Chondrocyte (in vitro differentiated cells): ENCODE measurements around the gene ARSJ. TPM values are rescaled to one million over a fixed set of nuclear protein-coding genes. Genes with fewer than 3 reads are reported as not detected.

Experiments used
- DNase-seq: peaks from one replicate; pipeline ENCODE4 v3.0.0; 2021; ENCODE audit warnings: mixed read lengths, low spot score
- H3K27ac Mint-ChIP-seq: one replicate; pipeline ENCODE4 v1.8.0; 2021; ENCODE audit warnings: mild to moderate bottlenecking, moderate library complexity, mixed read lengths; ENCODE audit not compliant: unreplicated experiment
- H3K27me3 Mint-ChIP-seq: 2 replicates; pipeline ENCODE4 v1.8.0; 2021; ENCODE audit warnings: low read depth, mixed read lengths
- H3K36me3 Mint-ChIP-seq: 2 replicates; pipeline ENCODE4 v1.8.0; 2021; ENCODE audit warnings: low read depth, mixed read lengths
- H3K4me1 Mint-ChIP-seq: 2 replicates; pipeline ENCODE4 v1.8.0; 2021; ENCODE audit warnings: low read depth, mild to moderate bottlenecking, mixed read lengths
- H3K4me3 Mint-ChIP-seq: one replicate; pipeline ENCODE4 v1.8.0; 2021; ENCODE audit warnings: mild to moderate bottlenecking, moderate library complexity, mixed read lengths; ENCODE audit not compliant: unreplicated experiment
- H3K9me3 Mint-ChIP-seq: 2 replicates; pipeline ENCODE4 v1.8.0; 2021; ENCODE audit warnings: low read depth, mixed read lengths
- total RNA-seq: library from RNA; stranded (reverse); gene quantifications from 3 replicates; pipeline ENCODE4 v1.2.1, GENCODE V29; 2021
- TF ChIP-seq, protein P1 (sequence below): fragments of 200-600 bp; sonication (generic); IDR thresholded peaks from 2 replicates; pipeline ENCODE4 v1.5.0; 2021; ENCODE audit warnings: antibody characterized with exemption, mild to moderate bottlenecking, moderate library complexity

Gene ARSJ
- total RNA-seq, 1 donor from 2014 or later, result 80.9 TPM

GRCh38 chr4:113878668-113879067 is 100.8 kb downstream of the ARSJ start:
- DNase-seq, result no peak

GRCh38 chr4:113874480-113874879 is 105.0 kb downstream of the ARSJ start:
- peaks cover 38% of the 10 kb centered on the region for H3K4me1 Mint-ChIP-seq
- DNase-seq, result no peak
- TF ChIP-seq, protein P1, sequence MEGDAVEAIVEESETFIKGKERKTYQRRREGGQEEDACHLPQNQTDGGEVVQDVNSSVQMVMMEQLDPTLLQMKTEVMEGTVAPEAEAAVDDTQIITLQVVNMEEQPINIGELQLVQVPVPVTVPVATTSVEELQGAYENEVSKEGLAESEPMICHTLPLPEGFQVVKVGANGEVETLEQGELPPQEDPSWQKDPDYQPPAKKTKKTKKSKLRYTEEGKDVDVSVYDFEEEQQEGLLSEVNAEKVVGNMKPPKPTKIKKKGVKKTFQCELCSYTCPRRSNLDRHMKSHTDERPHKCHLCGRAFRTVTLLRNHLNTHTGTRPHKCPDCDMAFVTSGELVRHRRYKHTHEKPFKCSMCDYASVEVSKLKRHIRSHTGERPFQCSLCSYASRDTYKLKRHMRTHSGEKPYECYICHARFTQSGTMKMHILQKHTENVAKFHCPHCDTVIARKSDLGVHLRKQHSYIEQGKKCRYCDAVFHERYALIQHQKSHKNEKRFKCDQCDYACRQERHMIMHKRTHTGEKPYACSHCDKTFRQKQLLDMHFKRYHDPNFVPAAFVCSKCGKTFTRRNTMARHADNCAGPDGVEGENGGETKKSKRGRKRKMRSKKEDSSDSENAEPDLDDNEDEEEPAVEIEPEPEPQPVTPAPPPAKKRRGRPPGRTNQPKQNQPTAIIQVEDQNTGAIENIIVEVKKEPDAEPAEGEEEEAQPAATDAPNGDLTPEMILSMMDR, result no peak

More at GRCh38 chr4:113878668-113879067, 100.8 kb downstream of the ARSJ start:
- TF ChIP-seq, protein P1, result peak; percentile 74
- H3K4me1 Mint-ChIP-seq, result peaks cover 35% of the 10 kb centered on the region
- H3K27ac Mint-ChIP-seq, result no peak overlapping the region
- no peaks in the 10 kb centered on the region for H3K9me3 Mint-ChIP-seq
- H3K27me3 Mint-ChIP-seq, result no peaks in the 10 kb centered on the region
- H3K36me3 Mint-ChIP-seq, result no peaks in the 10 kb centered on the region
- H3K4me3 Mint-ChIP-seq, result no peak overlapping the region

GRCh38 chr4:113873508-113873907 is 105.9 kb downstream of the ARSJ start:
- DNase-seq, result no peak
- Mint-ChIP-seq H3K27me3 (no peaks in the 10 kb centered on the region), H3K36me3 (peaks cover 11% of the 10 kb centered on the region), H3K4me3 (no peak overlapping the region), H3K27ac (no peak overlapping the region), H3K4me1 (peaks cover 33% of the 10 kb centered on the region), H3K9me3 (peaks cover 3% of the 10 kb centered on the region)
- TF ChIP-seq, protein P1, result no peak

More at GRCh38 chr4:113874480-113874879, 105.0 kb downstream of the ARSJ start:
- Mint-ChIP-seq H3K27me3 (no peaks in the 10 kb centered on the region), H3K27ac (no peak overlapping the region), H3K4me3 (no peak overlapping the region), H3K9me3 (peaks cover 3% of the 10 kb centered on the region), H3K36me3 (peaks cover 10% of the 10 kb centered on the region)

- Mint-ChIP-seq H3K36me3 (peaks cover 11% of the 10 kb centered on the region), H3K4me1 (peaks cover 32% of the 10 kb centered on the region), H3K27ac (peak overlapping the region; percentile 81), H3K9me3 (peaks cover 3% of the 10 kb centered on the region), H3K27me3 (no peaks in the 10 kb centered on the region), H3K4me3 (no peak overlapping the region)
- DNase-seq, result no peak
- TF ChIP-seq, protein P1, result no peak
Observed at GRCh38 chr4:113872426-113873260, 106.8 kb downstream of the ARSJ start.

DNA sequence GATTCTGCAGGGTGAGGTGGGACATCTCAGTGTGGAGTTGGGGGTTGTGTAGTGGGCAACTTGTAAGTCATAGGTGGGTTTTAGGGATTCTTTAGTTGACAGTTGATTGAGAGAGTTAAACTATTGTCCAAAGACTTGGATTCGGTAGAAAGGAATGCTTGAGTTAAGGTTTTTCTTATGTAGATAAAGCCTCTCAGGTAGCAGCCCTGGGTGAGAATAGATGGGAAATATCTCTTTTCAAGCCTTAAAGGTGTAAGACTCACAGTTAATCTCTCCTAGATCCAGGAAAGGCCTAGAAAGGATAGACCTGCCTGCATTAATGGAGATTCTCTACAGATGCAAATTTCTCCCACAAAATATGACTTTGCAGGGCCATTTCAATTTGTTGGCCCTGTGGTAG is 108.4 kb downstream of the ARSJ start:
- H3K27me3 Mint-ChIP-seq, result no peaks in the 10 kb centered on the region
- peaks cover 3% of the 10 kb centered on the region for H3K9me3 Mint-ChIP-seq
- DNase-seq, result no peak
- no peak overlapping the region for H3K4me3 Mint-ChIP-seq
- TF ChIP-seq, protein P1, result no peak
- H3K27ac Mint-ChIP-seq, result peak overlapping the region; percentile 9
- H3K36me3 Mint-ChIP-seq, result peaks cover 11% of the 10 kb centered on the region
- peaks cover 36% of the 10 kb centered on the region for H3K4me1 Mint-ChIP-seq
